GM12878 (cell line): ENCODE measurements around the gene LSM10.

Experiments used
- CHD4 ChIP-seq: fragments of 200-600 bp; sonication (generic); IDR thresholded peaks from 2 replicates; pipeline ENCODE4 v1.6.1; 2016; ENCODE audit warnings: mild to moderate bottlenecking
- CTCF ChIP-seq, 3 experiments: IDR thresholded peaks in 2 of 3; conservative IDR thresholded peaks in 1 of 3; 2 replicates each; pipeline ENCODE4 v1.5.1; 2011; ENCODE audit warnings: low read depth in 3 of 3, low read length in 3 of 3, mild to moderate bottlenecking in 3 of 3, control low read depth in 2 of 3, moderate library complexity in 2 of 3, inconsistent platforms in 1 of 3, mixed read lengths in 1 of 3; ENCODE audit not compliant: control insufficient read depth in 2 of 3, insufficient read depth in 1 of 3; ENCODE audit errors: extremely low read depth in 1 of 3
- EED ChIP-seq: sonication (generic); IDR thresholded peaks from 2 replicates; pipeline ENCODE4 v1.6.1; 2016; ENCODE audit warnings: antibody characterized with exemption, low read depth
- EGR1 ChIP-seq, 2 experiments: IDR thresholded peaks; 1 replicate in 1 of 2; 2 replicates in 1 of 2; pipeline ENCODE4 v1.6.1; 2011 to 2012; ENCODE audit warnings: low read depth in 2 of 2, low read length in 2 of 2, borderline replicate concordance in 1 of 2, mild to moderate bottlenecking in 1 of 2, moderate library complexity in 1 of 2
- EP300 ChIP-seq, 2 experiments: fragments of 150-350 bp in 1 of 2; IDR thresholded peaks; 2 replicates each; pipeline ENCODE4 v1.6.1; 2011 to 2012; ENCODE audit warnings: low read depth in 2 of 2, low read length in 2 of 2, borderline replicate concordance in 1 of 2, improper control_type of control experiment in 1 of 2, inconsistent platforms in 1 of 2; ENCODE audit not compliant: control insufficient read depth in 1 of 2
- HDGF ChIP-seq: fragments of 450-650 bp; IDR thresholded peaks from 2 replicates; pipeline ENCODE4 v1.6.1; 2016; ENCODE audit warnings: antibody characterized with exemption
- PBX3 ChIP-seq: IDR thresholded peaks from 2 replicates; pipeline ENCODE4 v1.6.1; 2011; ENCODE audit warnings: mild to moderate bottlenecking, low read depth, low read length, moderate library complexity; ENCODE audit not compliant: insufficient replicate concordance
- PKNOX1 ChIP-seq: fragments of 450-650 bp; IDR thresholded peaks from 2 replicates; pipeline ENCODE4 v1.6.1; 2016; ENCODE audit warnings: mild to moderate bottlenecking
- POLR2A ChIP-seq: IDR thresholded peaks from 2 replicates; pipeline ENCODE4 v1.6.1; 2011; ENCODE audit warnings: low read depth, mild to moderate bottlenecking, low read length
- RFX5 ChIP-seq: IDR thresholded peaks from 2 replicates; pipeline ENCODE4 v1.6.1; 2011; ENCODE audit warnings: low read depth, low read length, improper control_type of control experiment
- SIN3A ChIP-seq: IDR thresholded peaks from 2 replicates; pipeline ENCODE4 v1.6.1; 2012; ENCODE audit warnings: low read depth, low read length, improper control_type of control experiment

- TF ChIP-seq PKNOX1 (no peak), RFX5 (no peak), PBX3 (no peak), CTCF (IDR thresholded peaks at IDR 0.05 in 2 of 3, conservative IDR thresholded peaks at IDR 0.05 in 1 of 3; ENCODE audit: control insufficient read depth in 2 of 3, extremely low read depth in 1 of 3, insufficient read depth in 1 of 3, low read depth in 3 of 3, low read length in 3 of 3) (no peak), CHD4 (no peak), EED (no peak), EP300 (IDR thresholded peaks at IDR 0.05; ENCODE audit: borderline replicate concordance in 1 of 2, control insufficient read depth in 1 of 2, low read depth in 2 of 2, low read length in 2 of 2) (no peak), EGR1 (IDR thresholded peaks at IDR 0.05; ENCODE audit: borderline replicate concordance in 1 of 2, low read depth in 2 of 2, low read length in 2 of 2) (no peak), POLR2A (no peak), SIN3A (no peak), HDGF (no peak)
These were observed 42.3 kb upstream of the LSM10 start for GRCh38 chr1:36440044-36440443.
